GM12878 (cell line): ENCODE data around the gene TGFBR3. TPM values are rescaled to one million over a fixed set of nuclear protein-coding genes. Genes with fewer than 3 reads are reported as not detected.

ENCODE experiments used
- BHLHE40 ChIP-seq, 2 experiments: fragments of 450-650 bp in 1 of 2; IDR thresholded peaks; 2 replicates each; pipeline ENCODE4 v1.6.1; 2011 to 2017; ENCODE audit warnings: low read depth in 2 of 2, borderline replicate concordance in 1 of 2, improper control_type of control experiment in 1 of 2, low read length in 1 of 2, mild to moderate bottlenecking in 1 of 2
- BRCA1 ChIP-seq: IDR thresholded peaks from 2 replicates; pipeline ENCODE4 v1.6.1; 2011; ENCODE audit warnings: low read depth, low read length, improper control_type of control experiment
- E2F8 ChIP-seq: fragments of 450-650 bp; IDR thresholded peaks from 2 replicates; pipeline ENCODE4 v1.6.1; 2018; ENCODE audit warnings: mild to moderate bottlenecking, low read depth, moderate library complexity; ENCODE audit not compliant: partially characterized antibody
- KDM1A ChIP-seq: fragments of 200-600 bp; sonication (generic); IDR thresholded peaks from 2 replicates; pipeline ENCODE4 v1.6.1; 2016; ENCODE audit warnings: borderline replicate concordance
- STAT1 ChIP-seq: fragments of 450-650 bp; conservative IDR thresholded peaks from 2 replicates; pipeline ENCODE4 v1.6.1; 2014; ENCODE audit warnings: antibody characterized with exemption, mild to moderate bottlenecking
- SUZ12 ChIP-seq: fragments of 200-600 bp; sonication (generic); IDR thresholded peaks from one replicate; pipeline ENCODE4 v1.6.1; 2018; ENCODE audit warnings: antibody characterized with exemption, mild to moderate bottlenecking; ENCODE audit not compliant: unreplicated experiment
- YY1 ChIP-seq: IDR thresholded peaks from 2 replicates; pipeline ENCODE4 v1.6.1; 2011; ENCODE audit warnings: low read depth, mild to moderate bottlenecking, low read length
- ZBTB40 ChIP-seq: fragments of 450-650 bp; IDR thresholded peaks from 2 replicates; pipeline ENCODE4 v1.6.1; 2016; ENCODE audit warnings: mild to moderate bottlenecking, moderate library complexity, borderline replicate concordance
- polyA plus RNA-seq, 11 experiments: library from polyadenylated mRNA; depleted of rRNA in 4 of 11; unstranded in 6 of 11; stranded (reverse) in 5 of 11; fragments of >200 nt; fragmentation: Nextera tagmentation in 4 of 11; fragmentation: Illumina TruSeq in 1 of 11; extraction: Ambion mirVana in 4 of 11; extraction: Trizol in 1 of 11; gene quantifications; 1 replicate in 1 of 11; 2 replicates in 10 of 11; pipeline versions ENCODE4 v1.2.1 to v1.2.3, GENCODE V29; 2011 to 2016; ENCODE audit warnings: inconsistent platforms in 2 of 11, missing spikeins in 2 of 11, low read depth in 1 of 11
- total RNA-seq, 4 experiments: library from RNA; depleted of rRNA in 3 of 4; stranded (reverse); fragments of >200 nt in 3 of 4; fragmentation: Illumina TruSeq in 1 of 4; extraction: Trizol in 1 of 4; gene quantifications; 2 replicates each; pipeline versions ENCODE4 v1.2.1 to v1.2.3, GENCODE V29; 2013 to 2021

TGFBR3 gene
- total and polyA plus RNA-seq, 10 of the 15 experiments (the other 5 are each of a cell fraction or from before 2014, with no cell fraction given) = 2.7 to 16.5 (median 12.6) TPM

GRCh38 chr1:91777196-91777595 is 108.8 kb downstream of the TGFBR3 start (continued):
- TF ChIP-seq ZBTB40 (no peak), SUZ12 (no peak), STAT1 (no peak), BRCA1 (no peak), E2F8 (no peak), BHLHE40 (IDR thresholded peaks at IDR 0.05; ENCODE audit: borderline replicate concordance in 1 of 2, low read depth in 2 of 2, low read length in 1 of 2) (no peak), KDM1A (no peak), YY1 (no peak)
